ENCODE data around the gene CBLN3. TPM values are rescaled to one million over a fixed set of nuclear protein-coding genes. Genes with fewer than 3 reads are reported as not detected.

The CBLN3 gene
- total and polyA plus RNA-seq, 9 of the 15 experiments (the other 6 are each of a cell fraction or from before 2014, with no cell fraction given), result 0.05 to 0.59 (median 0.26) TPM; not detected in 1

GRCh38 chr14:24429395-24430142, at the start of gene CBLN3, which contains the start of gene KHNYN (continued):
- TF ChIP-seq, protein P1, sequence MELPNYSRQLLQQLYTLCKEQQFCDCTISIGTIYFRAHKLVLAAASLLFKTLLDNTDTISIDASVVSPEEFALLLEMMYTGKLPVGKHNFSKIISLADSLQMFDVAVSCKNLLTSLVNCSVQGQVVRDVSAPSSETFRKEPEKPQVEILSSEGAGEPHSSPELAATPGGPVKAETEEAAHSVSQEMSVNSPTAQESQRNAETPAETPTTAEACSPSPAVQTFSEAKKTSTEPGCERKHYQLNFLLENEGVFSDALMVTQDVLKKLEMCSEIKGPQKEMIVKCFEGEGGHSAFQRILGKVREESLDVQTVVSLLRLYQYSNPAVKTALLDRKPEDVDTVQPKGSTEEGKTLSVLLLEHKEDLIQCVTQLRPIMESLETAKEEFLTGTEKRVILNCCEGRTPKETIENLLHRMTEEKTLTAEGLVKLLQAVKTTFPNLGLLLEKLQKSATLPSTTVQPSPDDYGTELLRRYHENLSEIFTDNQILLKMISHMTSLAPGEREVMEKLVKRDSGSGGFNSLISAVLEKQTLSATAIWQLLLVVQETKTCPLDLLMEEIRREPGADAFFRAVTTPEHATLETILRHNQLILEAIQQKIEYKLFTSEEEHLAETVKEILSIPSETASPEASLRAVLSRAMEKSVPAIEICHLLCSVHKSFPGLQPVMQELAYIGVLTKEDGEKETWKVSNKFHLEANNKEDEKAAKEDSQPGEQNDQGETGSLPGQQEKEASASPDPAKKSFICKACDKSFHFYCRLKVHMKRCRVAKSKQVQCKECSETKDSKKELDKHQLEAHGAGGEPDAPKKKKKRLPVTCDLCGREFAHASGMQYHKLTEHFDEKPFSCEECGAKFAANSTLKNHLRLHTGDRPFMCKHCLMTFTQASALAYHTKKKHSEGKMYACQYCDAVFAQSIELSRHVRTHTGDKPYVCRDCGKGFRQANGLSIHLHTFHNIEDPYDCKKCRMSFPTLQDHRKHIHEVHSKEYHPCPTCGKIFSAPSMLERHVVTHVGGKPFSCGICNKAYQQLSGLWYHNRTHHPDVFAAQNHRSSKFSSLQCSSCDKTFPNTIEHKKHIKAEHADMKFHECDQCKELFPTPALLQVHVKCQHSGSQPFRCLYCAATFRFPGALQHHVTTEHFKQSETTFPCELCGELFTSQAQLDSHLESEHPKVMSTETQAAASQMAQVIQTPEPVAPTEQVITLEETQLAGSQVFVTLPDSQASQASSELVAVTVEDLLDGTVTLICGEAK (IDR thresholded peaks at IDR 0.05), result no peak
- TF ChIP-seq, protein P1 (CRISPR knock-in tag; IDR thresholded peaks at IDR 0.05), result no peak
- TF ChIP-seq E2F1 (CRISPR knock-in tag; IDR thresholded peaks at IDR 0.05) (no peak), LARP7 (IDR thresholded peaks at IDR 0.05) (no peak), ZNF507 (tag; conservative IDR thresholded peaks at IDR 0.05) (no peak), TOE1 (IDR thresholded peaks at IDR 0.05; ENCODE audit: borderline replicate concordance) (no peak), TOE1 (CRISPR knock-in tag; IDR thresholded peaks at IDR 0.05; ENCODE audit: borderline replicate concordance, low read depth) (no peak), STAG1 (CRISPR knock-in tag; IDR thresholded peaks at IDR 0.05; ENCODE audit: borderline replicate concordance) (no peak), ZNF263 (CRISPR knock-in tag; IDR thresholded peaks at IDR 0.05; ENCODE audit: borderline replicate concordance) (peak; percentile 96), POLR2G (IDR thresholded peaks at IDR 0.05; ENCODE audit: low read depth, low read length) (peak; percentile 94), CC2D1A (IDR thresholded peaks at IDR 0.05) (no peak), HIVEP1 (CRISPR knock-in tag; IDR thresholded peaks at IDR 0.05) (no peak), ZSCAN32 (CRISPR knock-in tag; IDR thresholded peaks at IDR 0.05) (no peak)
